Cardiac fibroblast (primary cell): Measurements from ENCODE around the gene COL19A1.

Experiments
- DNase-seq, 2 donors: peaks; one replicate each; pipeline versions ENCODE4 v3.0.0 to v3.0.0-alpha.2; 2010; ENCODE audit warnings: low read depth in 2 of 2
- H3K4me3 ChIP-seq, 2 donors: replicated peaks in 1 of 2; 1 replicate in 1 of 2; 2 replicates in 1 of 2; pipeline ENCODE4 v1.5.1; 2011; ENCODE audit warnings: low read depth in 2 of 2, low read length in 2 of 2, mild to moderate bottlenecking in 2 of 2, moderate library complexity in 1 of 2
- CTCF ChIP-seq: IDR thresholded peaks from one replicate; pipeline ENCODE4 v1.5.1; 2011; ENCODE audit warnings: low read depth, mild to moderate bottlenecking, low read length, inconsistent platforms

COL19A1 gene

DNA sequence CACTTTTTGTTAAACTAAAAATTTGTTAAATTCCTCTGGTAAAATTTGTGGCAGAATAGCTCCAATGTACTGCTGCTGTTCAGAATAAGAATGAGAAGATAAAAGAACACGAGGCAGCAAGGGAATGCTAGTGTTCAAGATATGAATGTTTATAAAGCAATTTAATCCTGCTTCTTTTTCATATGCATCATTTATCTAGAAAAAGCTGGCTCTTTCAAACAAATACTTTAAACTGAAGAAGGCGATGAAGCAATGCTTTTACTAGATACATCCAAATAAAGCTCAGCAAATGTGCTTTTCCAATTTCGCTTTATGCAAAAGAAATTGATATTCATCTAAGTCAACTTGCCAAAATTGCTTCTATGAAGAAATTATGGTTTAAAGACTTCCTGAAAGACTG lies 370.0 kb downstream of the COL19A1 start:
- TF ChIP-seq CTCF, result no peak
- H3K4me3 ChIP-seq, result no peak overlapping the region
- DNase-seq, result no peak

- no peak overlapping the region for H3K4me3 ChIP-seq
- no peak for TF ChIP-seq CTCF
- DNase-seq, result no peak
These were observed 374.7 kb downstream of the COL19A1 start for GRCh38 chr6:70241031-70241430.

GRCh38 chr6:70241991-70242420 lies 375.6 kb downstream of the COL19A1 start:
- no peak for DNase-seq
- TF ChIP-seq CTCF, result no peak
- no peak overlapping the region for H3K4me3 ChIP-seq

- no peak for DNase-seq
- H3K4me3 ChIP-seq, result no peak overlapping the region
- no peak for TF ChIP-seq CTCF
These were observed 379.8 kb downstream of the COL19A1 start for GRCh38 chr6:70246118-70246517.

DNA sequence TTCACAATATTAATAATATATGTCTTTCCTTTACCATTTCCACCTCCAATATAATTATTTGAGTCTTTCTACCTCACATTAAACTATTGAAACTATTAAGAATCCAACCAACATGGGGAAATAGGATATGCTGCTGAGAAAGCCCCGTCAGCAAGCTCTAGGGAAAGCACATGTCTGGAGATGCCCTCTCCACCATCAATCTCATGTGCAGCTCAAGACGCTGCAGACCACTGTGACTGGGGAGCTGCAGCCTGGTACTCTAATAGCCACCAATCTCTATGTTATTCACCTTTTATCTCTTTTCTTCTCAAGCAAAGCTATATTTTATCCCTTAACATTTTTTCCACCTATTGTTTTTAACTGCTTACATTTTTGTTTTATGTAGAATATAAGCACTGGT lies 386.2 kb downstream of the COL19A1 start:
- no peak for DNase-seq
- no peak for TF ChIP-seq CTCF
- no peak overlapping the region for H3K4me3 ChIP-seq

- H3K4me3 ChIP-seq, result no peak overlapping the region
- no peak for DNase-seq
- TF ChIP-seq CTCF, result no peak
These were observed 387.6 kb downstream of the COL19A1 start for GRCh38 chr6:70253923-70254322.

DNA sequence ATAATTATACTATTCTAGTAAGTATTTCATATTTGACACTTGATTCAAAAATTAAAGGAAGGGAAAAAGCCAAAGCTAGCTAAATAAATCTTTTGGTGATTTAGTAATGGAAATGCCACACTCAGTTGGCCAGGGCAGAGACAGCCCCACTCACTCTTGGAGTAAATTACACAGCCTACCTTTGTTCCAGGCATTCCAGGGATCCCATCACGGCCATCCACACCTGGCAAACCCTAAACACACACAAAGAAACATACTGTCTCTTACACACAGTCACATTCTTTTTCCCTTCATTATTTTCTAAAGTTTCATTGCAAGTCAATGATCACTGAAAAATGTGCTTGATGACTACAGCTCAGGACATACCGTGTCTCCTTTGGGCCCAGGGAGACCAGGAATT lies 388.4 kb downstream of the COL19A1 start:
- TF ChIP-seq CTCF, result no peak
- H3K4me3 ChIP-seq, result no peak overlapping the region
- DNase-seq, result no peak
